Astrocyte of the spinal cord (primary cell): ENCODE results near the gene ZNRF2.

Source experiments
- DNase-seq: peaks from one replicate; pipeline ENCODE4 v3.0.0; 2011; ENCODE audit warnings: low read depth, low spot score
- H3K4me3 ChIP-seq: 2 replicates; pipeline ENCODE4 v1.5.1; 2011; ENCODE audit warnings: low read depth, mild to moderate bottlenecking, low read length, moderate library complexity
- CTCF ChIP-seq: IDR thresholded peaks from 2 replicates; pipeline ENCODE4 v1.5.1; 2012; ENCODE audit warnings: low read depth, mild to moderate bottlenecking, low read length, inconsistent platforms
- in situ Hi-C: cut with HindIII; loops from 2 replicates; pipeline ENCODE4 v1.10.0; 2017; ENCODE audit warnings: low sequenced_read_pairs

The ZNRF2 gene

GRCh38 chr7:30284298-30285066 is at the start of gene ZNRF2:
ZNRF2 (plus strand) TSS chr7:30284597; CDS start chr7:30285358, 761 bp downstream.
- in situ Hi-C loops: no loop called here
- DNase-seq: peak; percentile 98
- peak; percentile 39 for TF ChIP-seq CTCF
- H3K4me3 ChIP-seq: peak within 1 kb of the TSS; percentile 77

- no peak for DNase-seq
- no peak overlapping the region for H3K4me3 ChIP-seq
- no peak for TF ChIP-seq CTCF
- in situ Hi-C loops: no loop called here
Observed at GRCh38 chr7:30237271-30237695, 47.1 kb upstream of the ZNRF2 start.

- TF ChIP-seq CTCF: no peak
- in situ Hi-C loops: no loop called here
- H3K4me3 ChIP-seq: no peak overlapping the region
- DNase-seq: peak; percentile 58
Observed at GRCh38 chr7:30238721-30239441, 45.5 kb upstream of the ZNRF2 start.

GRCh38 chr7:30240106-30240800 is 44.1 kb upstream of the ZNRF2 start:
- in situ Hi-C loops: no loop called here
- no peak overlapping the region for H3K4me3 ChIP-seq
- DNase-seq: peak; percentile 63
- no peak for TF ChIP-seq CTCF

- H3K4me3 ChIP-seq: no peak overlapping the region
- peak; percentile 49 for DNase-seq
- TF ChIP-seq CTCF: no peak
- in situ Hi-C loops: no loop called here
Observed at GRCh38 chr7:30241767-30242166, 42.6 kb upstream of the ZNRF2 start.

- TF ChIP-seq CTCF: no peak
- in situ Hi-C loops: no loop called here
- no peak overlapping the region for H3K4me3 ChIP-seq
- no peak for DNase-seq
Observed at GRCh38 chr7:30244340-30244739, 40.1 kb upstream of the ZNRF2 start.
